ENCODE results near the gene SAP30BP.

SAP30BP gene

DNA sequence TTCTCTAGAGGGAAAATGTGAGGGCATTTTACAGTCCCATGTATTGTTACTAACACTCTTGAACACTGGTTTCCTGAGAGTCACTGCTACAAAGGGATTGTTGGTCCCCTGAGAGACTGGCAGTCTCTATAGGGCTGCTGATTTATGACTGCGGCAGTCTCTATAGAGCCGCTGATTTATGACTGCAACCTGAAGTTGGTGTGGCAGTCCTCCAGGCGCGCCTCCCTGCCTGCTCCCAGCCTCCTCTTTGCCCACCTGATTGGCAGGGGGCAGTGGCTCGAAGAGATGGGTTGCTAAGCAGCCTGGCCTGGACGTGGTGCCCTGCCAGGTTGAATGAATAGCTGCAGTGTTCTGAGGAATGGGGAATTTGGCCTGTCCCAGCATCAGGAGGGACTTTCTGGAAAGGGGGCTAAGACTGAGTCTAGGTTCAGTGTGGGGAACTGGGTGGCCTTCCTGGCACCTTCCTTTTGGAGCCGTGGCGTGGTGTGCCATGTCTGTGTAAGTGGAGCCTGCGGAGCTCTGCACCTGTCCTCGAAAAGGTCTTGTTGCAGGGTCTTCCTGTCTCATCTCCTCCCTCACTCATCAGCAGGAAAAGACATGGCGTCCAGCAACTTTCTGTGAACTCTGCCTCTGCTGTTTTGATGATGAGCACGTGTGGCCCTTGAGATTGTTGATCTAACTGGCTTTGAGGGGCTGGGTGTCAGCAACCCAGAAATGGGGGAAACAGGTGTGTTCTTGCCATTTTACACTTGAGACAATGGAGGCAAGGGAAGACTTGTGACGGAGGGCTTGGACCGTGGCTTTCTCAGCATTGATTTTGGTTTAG lies 24.9 kb downstream of the SAP30BP start:
- H3K4me3 ChIP-seq (ENCODE audit: low read length), result no peak overlapping the region
- TF ChIP-seq, protein P1, sequence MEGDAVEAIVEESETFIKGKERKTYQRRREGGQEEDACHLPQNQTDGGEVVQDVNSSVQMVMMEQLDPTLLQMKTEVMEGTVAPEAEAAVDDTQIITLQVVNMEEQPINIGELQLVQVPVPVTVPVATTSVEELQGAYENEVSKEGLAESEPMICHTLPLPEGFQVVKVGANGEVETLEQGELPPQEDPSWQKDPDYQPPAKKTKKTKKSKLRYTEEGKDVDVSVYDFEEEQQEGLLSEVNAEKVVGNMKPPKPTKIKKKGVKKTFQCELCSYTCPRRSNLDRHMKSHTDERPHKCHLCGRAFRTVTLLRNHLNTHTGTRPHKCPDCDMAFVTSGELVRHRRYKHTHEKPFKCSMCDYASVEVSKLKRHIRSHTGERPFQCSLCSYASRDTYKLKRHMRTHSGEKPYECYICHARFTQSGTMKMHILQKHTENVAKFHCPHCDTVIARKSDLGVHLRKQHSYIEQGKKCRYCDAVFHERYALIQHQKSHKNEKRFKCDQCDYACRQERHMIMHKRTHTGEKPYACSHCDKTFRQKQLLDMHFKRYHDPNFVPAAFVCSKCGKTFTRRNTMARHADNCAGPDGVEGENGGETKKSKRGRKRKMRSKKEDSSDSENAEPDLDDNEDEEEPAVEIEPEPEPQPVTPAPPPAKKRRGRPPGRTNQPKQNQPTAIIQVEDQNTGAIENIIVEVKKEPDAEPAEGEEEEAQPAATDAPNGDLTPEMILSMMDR (IDR thresholded peaks at IDR 0.05; ENCODE audit: insufficient read depth, low read depth, low read length, missing control alignments), result no peak
- DNase-seq (ENCODE audit: low read depth), result no peak

DNA sequence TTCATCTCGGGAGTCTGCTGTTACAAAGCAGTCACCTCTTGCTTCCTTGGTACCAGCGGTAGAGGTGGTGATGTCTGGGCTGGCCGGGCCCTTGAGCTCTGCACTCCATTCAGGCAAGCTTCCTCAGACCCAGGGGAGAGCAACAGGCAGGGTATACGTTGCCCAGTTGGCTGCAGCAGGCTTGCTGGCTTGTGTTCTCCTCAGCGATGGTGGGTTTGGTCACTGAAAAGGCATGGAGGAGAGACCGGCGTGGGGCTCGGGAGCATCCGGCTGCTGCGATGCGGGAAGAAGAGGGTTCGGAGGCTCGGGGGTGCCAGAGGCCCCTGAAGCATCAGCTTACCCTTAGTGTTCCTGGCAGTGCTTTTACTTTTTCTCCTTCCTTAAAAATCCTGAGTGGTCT lies 25.8 kb downstream of the SAP30BP start:
- no peak for DNase-seq (ENCODE audit: low read depth)
- TF ChIP-seq, protein P1 (IDR thresholded peaks at IDR 0.05; ENCODE audit: insufficient read depth, low read depth, low read length, missing control alignments), result no peak
- no peak overlapping the region for H3K4me3 ChIP-seq (ENCODE audit: low read length)

DNA sequence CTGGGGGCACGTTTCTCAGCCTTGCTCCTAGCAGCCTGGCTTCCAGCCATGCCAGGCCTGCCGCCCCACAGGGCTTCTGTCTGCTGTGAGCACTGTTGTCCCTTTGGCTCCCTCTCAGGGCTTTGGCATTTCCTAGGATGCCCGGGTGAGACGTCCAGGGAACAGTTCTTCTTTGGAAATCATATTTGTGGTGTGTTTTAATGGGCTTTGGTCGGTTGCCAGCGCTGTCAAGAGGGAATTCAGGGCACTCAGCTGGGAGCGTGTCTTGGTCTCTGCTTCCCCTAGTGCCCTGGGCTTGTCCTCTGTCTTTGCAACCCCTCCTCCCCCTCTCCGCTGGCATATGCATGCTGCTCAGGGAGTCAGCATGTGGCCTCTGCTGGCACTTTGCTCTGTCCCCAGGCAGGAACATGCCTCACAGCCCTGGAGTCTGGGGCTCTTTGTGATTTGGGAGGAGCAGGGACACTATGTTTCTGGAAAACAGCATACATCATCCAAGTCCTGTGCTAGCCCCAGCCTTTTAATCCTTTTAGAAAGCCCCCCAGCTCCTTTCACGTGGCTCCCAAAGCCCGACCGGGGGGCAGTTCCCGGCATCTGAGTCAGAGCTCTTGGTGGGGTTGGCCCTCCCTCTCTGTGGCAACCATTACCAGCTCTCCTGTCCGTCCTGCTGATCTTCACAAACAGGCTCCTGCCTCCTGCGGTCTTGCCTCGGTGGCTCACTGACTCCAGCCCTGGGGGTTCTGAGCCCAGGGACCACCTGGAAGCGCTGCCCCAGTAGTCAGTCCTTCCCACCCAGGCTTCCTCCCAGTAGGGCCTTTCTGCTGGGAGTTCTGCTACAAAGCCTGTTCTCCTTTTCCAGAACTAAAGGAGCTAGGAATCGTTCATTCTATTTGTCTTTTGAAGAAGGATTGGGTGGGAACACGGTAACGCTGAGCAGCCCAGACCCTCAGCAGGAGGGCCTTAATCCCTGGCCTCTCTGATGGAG lies 26.7 kb downstream of the SAP30BP start:
- peak; percentile 69 for DNase-seq (ENCODE audit: low read depth)
- TF ChIP-seq, protein P1 (IDR thresholded peaks at IDR 0.05; ENCODE audit: insufficient read depth, low read depth, low read length, missing control alignments), result no peak
- no peak overlapping the region for H3K4me3 ChIP-seq (ENCODE audit: low read length)

DNA sequence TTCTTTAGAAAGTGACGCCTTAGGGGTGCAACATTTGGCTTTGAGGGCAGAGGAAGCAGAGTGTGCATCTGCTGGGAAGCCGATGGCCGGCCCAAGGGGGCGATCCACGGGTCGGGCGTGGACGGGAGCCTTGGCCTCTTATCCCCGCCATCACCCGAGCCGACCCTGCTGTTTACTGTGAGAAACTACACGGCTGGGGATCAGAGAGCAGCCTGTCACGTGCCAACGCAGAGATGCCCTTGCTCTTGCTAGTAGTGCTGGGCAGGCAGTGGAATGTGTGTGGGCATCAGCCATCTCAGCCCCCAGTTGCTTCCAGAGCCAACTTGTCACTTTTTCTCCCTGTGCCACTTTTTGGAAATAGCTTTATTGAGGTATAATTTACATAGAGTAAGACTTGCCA lies 27.4 kb downstream of the SAP30BP start:
- DNase-seq (ENCODE audit: low read depth), result no peak
- H3K4me3 ChIP-seq (ENCODE audit: low read length), result no peak overlapping the region
- TF ChIP-seq, protein P1 (IDR thresholded peaks at IDR 0.05; ENCODE audit: insufficient read depth, low read depth, low read length, missing control alignments), result no peak

DNA sequence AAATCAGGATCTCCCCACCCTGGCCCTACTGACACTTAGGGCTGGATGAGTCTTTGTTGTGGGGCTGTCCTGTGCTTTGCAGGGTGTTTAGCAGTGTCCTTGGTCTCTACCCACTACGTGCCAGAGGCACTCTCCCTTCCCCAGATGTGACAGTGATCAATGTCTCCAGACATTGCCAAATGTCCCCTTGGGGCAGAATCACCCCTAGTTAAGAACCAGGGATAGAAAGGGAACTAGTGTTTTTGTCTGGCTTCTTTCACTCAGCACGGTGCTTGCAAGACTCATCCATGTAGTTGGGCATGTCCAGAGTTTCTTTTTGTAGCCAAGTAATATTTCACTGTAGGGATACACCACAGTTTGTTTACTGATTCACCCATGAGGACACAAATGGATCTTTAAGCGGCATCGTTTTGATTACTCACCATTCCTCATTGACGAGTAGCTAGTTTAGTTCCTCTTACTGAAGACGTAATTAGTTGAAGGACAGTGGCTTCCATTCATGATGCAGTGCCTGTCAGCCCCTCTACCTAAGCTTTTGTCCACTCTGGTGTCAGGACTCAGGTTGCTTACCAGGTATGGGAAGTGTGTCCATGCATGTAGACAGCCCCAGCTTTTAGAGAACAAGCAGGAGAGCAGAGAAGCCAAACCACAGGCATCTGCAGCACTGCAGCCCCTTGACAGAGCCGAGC lies 28.1 kb downstream of the SAP30BP start:
- no peak overlapping the region for H3K4me3 ChIP-seq (ENCODE audit: low read length)
- peak; percentile 94 for DNase-seq (ENCODE audit: low read depth)
- TF ChIP-seq, protein P1 (IDR thresholded peaks at IDR 0.05; ENCODE audit: insufficient read depth, low read depth, low read length, missing control alignments), result no peak

DNA sequence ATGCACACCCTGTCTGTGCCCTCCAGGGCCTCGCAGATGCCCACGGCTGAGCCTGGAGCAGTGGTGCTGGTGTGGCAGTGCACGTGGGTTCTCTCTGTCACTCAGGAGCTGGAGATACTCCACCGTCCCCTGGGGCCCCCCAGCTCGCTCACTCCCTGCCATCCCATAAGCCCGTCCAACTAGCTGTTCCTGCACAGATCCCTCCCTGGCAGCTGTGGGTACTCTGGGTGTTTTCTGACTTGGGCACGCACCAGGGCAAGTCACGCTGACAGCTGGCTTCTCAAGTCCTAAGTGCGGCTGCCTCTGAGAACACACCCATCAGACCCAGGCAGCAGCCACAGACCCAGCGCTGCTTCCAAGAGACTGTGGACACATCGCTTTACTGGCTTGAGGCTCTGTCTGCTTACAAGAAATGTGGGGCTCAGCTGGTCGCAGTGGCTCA lies 28.7 kb downstream of the SAP30BP start:
- H3K4me3 ChIP-seq (ENCODE audit: low read length), result no peak overlapping the region
- DNase-seq (ENCODE audit: low read depth), result no peak
- TF ChIP-seq, protein P1 (IDR thresholded peaks at IDR 0.05; ENCODE audit: insufficient read depth, low read depth, low read length, missing control alignments), result no peak
